GM06990 (cell line): ENCODE measurements around the gene GRID2.
A peak's percentile ranks its signal among the peaks of the same experiment; 100 is the strongest.

Experiments used
- DNase-seq: peaks from one replicate; pipeline ENCODE4 v3.0.0-alpha.2; 2011; ENCODE audit not compliant: insufficient read length; ENCODE audit errors: extremely low read depth
- H3K27me3 ChIP-seq: replicated peaks from 2 replicates; pipeline ENCODE4 v1.6.0; 2011; ENCODE audit warnings: low read length; ENCODE audit not compliant: control insufficient read depth, insufficient read depth
- H3K36me3 ChIP-seq: 2 replicates; pipeline ENCODE4 v1.5.1; 2011; ENCODE audit warnings: low read length; ENCODE audit not compliant: control insufficient read depth, insufficient read depth
- H3K4me3 ChIP-seq: replicated peaks from 2 replicates; pipeline ENCODE4 v1.5.1; 2011; ENCODE audit warnings: low read depth, mild to moderate bottlenecking, control low read depth, low read length
- TF ChIP-seq, protein P1 (sequence below): IDR thresholded peaks from 2 replicates; pipeline ENCODE4 v1.5.1; 2011; ENCODE audit warnings: low read length, control low read depth, mild to moderate bottlenecking, inconsistent platforms; ENCODE audit not compliant: insufficient read depth, poor library complexity, severe bottlenecking

The GRID2 gene

DNA sequence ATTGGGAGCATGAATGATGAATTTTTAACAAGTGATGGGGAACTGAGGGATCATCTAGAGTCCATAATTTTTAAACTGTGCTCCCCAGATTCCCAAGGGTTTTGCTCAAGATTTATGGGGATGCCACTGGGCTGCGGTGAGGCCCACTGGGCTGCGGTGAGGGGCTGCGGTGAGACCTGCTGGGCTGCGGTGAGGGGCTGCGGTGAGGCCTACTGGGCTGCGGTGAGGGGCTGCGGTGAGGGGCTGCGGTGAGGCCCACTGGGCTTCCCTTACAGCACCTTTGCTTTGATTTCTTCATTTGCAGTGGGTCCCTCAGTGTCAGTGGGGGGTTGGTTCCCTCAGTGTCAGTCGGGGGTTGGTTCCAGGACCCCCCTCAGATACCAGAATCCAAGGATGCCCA lies 1477.4 kb downstream of the GRID2 start:
- Histone ChIP-seq H3K36me3 (no peaks in the 10 kb centered on the region), H3K4me3 (no peak overlapping the region), H3K27me3 (no peaks in the 10 kb centered on the region)
- TF ChIP-seq, protein P1, sequence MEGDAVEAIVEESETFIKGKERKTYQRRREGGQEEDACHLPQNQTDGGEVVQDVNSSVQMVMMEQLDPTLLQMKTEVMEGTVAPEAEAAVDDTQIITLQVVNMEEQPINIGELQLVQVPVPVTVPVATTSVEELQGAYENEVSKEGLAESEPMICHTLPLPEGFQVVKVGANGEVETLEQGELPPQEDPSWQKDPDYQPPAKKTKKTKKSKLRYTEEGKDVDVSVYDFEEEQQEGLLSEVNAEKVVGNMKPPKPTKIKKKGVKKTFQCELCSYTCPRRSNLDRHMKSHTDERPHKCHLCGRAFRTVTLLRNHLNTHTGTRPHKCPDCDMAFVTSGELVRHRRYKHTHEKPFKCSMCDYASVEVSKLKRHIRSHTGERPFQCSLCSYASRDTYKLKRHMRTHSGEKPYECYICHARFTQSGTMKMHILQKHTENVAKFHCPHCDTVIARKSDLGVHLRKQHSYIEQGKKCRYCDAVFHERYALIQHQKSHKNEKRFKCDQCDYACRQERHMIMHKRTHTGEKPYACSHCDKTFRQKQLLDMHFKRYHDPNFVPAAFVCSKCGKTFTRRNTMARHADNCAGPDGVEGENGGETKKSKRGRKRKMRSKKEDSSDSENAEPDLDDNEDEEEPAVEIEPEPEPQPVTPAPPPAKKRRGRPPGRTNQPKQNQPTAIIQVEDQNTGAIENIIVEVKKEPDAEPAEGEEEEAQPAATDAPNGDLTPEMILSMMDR: no peak
- DNase-seq: no peak

DNA sequence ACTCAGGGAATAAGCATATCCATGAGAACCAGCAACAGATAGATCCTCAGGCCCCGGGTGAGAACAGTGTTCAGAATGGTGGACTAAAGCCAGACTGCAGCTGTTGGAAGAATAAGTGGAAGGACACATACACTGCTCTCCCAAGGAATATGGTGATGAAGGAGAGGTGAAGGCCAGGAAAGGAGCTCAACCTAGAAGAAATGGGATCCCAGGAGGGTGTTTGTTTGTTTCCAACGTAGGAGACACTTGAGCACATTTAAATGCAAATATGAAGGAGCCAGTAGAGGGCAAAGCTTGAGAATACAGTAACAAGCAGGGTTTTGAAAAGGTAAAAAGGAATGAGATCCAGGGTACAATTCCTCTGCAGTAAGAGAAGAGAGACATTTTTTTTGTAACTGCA lies 1482.4 kb downstream of the GRID2 start:
- H3K4me3 ChIP-seq: no peak overlapping the region
- no peaks in the 10 kb centered on the region for H3K36me3 ChIP-seq
- TF ChIP-seq, protein P1: no peak
- no peak for DNase-seq
- no peaks in the 10 kb centered on the region for H3K27me3 ChIP-seq

DNA sequence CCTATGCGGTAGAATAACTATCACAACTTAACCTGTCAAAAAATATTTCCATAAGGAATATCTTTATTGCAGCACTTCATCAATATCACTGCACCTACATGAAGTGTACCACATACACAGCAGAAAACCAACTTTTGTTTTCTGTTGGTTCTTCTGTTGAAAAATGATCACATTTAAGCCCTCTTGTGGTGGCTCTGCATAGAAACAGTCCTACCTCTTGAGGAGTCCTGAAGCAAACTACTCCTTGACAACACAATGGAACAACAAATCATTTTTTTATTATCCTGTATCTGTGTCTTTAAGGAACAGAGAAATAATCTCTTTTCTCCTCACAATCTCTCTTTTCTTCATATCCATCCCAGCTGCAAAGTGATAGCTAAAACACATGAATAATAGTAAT lies 1484.9 kb downstream of the GRID2 start:
- Histone ChIP-seq H3K27me3 (no peaks in the 10 kb centered on the region), H3K36me3 (no peaks in the 10 kb centered on the region), H3K4me3 (no peak overlapping the region)
- no peak for DNase-seq
- TF ChIP-seq, protein P1: peak; percentile 55

DNA sequence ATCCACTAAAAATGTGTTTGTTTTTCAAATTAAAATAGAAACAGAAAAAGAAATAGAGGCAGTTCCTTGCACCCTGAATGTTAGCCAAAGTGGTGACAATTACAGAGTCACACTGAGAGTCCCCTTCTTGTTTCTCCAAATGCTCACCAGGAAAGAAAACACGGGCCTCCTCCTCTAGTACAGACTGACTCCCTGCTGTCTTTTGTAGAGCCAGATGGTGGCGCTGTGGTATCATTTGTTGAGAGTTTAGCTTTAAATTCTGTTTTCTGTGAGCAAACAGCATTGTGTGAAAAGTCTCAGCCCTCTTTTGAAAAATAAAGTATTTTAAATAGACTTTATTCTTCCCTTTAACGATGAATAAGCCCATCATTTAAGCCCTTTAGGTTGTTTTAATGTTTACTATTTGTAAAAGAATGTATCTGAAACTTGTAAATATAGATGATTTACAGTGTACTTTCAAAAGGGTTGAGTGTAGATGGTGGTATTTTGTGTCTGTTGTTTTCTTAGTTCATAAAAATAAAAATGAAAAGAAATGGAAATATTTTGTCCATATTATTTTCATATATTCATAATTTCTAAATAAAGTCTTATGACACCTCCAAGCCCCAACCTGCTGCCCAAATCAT lies 1487.9 kb downstream of the GRID2 start:
- Histone ChIP-seq H3K27me3 (no peaks in the 10 kb centered on the region), H3K36me3 (no peaks in the 10 kb centered on the region), H3K4me3 (no peak overlapping the region)
- TF ChIP-seq, protein P1: peak; percentile 85
- DNase-seq: peak; percentile 2

DNA sequence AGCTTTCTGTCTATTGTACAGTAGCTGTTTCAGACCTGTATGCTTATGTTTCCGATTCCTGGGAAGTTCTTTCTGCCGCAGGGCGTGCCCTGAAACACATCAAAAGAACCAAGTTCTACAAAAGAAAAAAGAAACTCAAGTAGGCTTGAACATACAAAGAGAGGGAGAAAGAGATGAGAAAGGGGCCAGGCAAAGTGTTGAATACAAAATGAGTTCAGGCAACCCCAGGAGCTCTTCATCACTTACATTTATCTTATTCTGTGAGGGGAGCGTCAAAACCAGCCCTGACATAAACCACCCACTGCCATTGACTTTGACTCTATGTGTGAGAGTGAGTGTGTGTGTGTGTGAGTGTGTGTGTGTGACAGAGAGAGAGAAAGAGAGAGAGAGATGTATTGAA lies 1498.3 kb downstream of the GRID2 start:
- no peaks in the 10 kb centered on the region for H3K36me3 ChIP-seq
- TF ChIP-seq, protein P1: no peak
- no peaks in the 10 kb centered on the region for H3K27me3 ChIP-seq
- DNase-seq: no peak
- no peak overlapping the region for H3K4me3 ChIP-seq

DNA sequence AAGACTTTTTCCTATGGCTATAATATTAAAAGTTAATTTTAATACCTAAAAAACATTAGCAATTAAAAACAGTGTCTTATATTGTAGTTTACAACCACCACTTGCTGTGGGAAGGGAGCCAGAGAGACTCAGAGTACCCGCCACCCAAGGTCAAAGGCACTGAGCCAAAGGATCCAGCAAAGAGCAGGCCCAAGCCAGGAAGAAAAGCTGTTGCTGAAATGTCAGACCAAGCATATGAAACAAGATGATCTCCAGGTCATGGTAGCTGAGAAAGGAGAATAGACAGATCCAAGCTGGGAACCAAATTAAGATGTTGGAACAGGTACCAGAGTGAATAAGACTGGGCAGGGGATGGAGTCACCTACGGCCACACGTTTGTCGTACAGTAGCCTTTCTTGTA lies 1506.0 kb downstream of the GRID2 start:
- no peak overlapping the region for H3K4me3 ChIP-seq
- H3K27me3 ChIP-seq: no peaks in the 10 kb centered on the region
- no peak for DNase-seq
- TF ChIP-seq, protein P1: no peak
- no peaks in the 10 kb centered on the region for H3K36me3 ChIP-seq
